Tibial artery (tissue), 4 donors: Measurements from ENCODE around the gene MRTO4.
"Not testable (repeated sequence)": the region's sequence is repeated elsewhere in the genome, so short reads cannot be mapped to it uniquely, and the experiment has no call there.

Experiments used
- DNase-seq, 2 donors: peaks; one replicate each; pipeline ENCODE4 v3.0.0-alpha.2; 2019
- H3K27ac ChIP-seq, 2 donors: fragments of 200-600 bp; sonication (generic) in 1 of 2; 1 replicate in 1 of 2; 2 replicates in 1 of 2; pipeline ENCODE4 v1.5.1; 2018 to 2019; ENCODE audit warnings: mild to moderate bottlenecking in 1 of 2
- H3K27me3 ChIP-seq, 2 donors: fragments of 200-600 bp; sonication (generic) in 1 of 2; one replicate each; pipeline versions ENCODE4 v1.5.1 to v1.6.0; 2016 to 2019
- H3K36me3 ChIP-seq, 3 donors: fragments of 200-600 bp; sonication (generic) in 2 of 3; one replicate each; pipeline ENCODE4 v1.5.1; 2016 to 2019; ENCODE audit warnings: mild to moderate bottlenecking in 2 of 3
- H3K4me1 ChIP-seq, 4 donors: fragments of 200-600 bp; sonication (generic) in 2 of 4; 1 replicate in 3 of 4; 2 replicates in 1 of 4; pipeline ENCODE4 v1.5.1; 2016 to 2019
- H3K4me3 ChIP-seq, 2 donors: fragments of 200-600 bp; sonication (generic) in 1 of 2; 1 replicate in 1 of 2; 2 replicates in 1 of 2; pipeline ENCODE4 v1.5.1; 2018 to 2019; ENCODE audit warnings: mild to moderate bottlenecking in 2 of 2
- H3K9me3 ChIP-seq, 3 donors: fragments of 200-600 bp; sonication (generic) in 1 of 3; one replicate each; pipeline ENCODE4 v1.5.1; 2016 to 2019
- intact Hi-C: fragments of 100-400 bp; cut with DNase I; formaldehyde crosslinking; loops from one replicate; pipeline ENCODE4 v1.15.0; 2023; ENCODE audit warnings: low total_unique reads
- TF ChIP-seq, protein P1 (sequence below), 2 experiments: fragments of 200-600 bp in 1 of 2; fragments of 450-650 bp in 1 of 2; IDR thresholded peaks; one replicate each; pipeline ENCODE4 v1.5.1; 2017 to 2019; ENCODE audit warnings: antibody characterized with exemption in 2 of 2, mild to moderate bottlenecking in 1 of 2, moderate library complexity in 1 of 2

The MRTO4 gene

DNA sequence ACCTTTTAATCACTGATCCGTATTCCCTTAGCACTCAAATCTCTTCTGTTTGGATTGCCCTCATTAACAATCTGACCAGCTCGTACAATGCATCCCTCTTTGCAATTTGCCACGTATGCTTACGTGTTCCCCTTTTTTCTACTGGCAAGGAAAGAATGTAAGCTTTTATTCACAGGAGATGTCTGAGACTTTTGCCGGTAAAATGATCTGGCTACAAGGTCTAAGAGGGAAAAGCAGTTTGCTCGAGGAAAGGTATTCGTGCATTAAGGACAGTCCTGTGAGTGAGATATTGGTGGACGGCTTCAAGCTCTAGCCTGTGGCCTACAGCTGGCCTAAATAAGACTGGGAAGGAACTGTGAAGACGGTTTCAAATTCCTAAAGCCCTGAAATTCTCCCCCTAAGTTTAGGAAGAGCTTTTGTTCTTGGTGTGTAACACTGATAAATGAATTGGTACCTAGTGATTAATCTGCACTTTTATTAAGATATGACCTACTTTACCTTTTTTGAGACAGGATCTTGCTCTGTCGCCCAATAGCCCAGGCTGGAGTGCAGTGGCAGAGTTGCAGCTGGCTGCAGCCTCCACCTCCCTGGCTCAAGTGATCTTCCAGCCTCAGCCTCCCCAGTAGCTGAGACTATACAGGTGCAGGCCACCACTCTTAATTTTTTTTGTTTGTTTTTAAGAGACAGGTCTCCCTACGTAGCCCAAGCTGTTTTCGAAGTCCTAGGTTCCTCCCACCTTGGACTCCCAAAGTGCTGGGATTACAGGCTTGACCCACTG, 40.6 kb upstream of the MRTO4 start:
- no peak for DNase-seq
- peaks cover 0 to 9% (median 3%) of the 10 kb centered on the region in 3 donors for H3K36me3 ChIP-seq
- intact Hi-C loops, result no loop called here
- H3K9me3 ChIP-seq, result no peaks in the 10 kb centered on the region
- TF ChIP-seq, protein P1, sequence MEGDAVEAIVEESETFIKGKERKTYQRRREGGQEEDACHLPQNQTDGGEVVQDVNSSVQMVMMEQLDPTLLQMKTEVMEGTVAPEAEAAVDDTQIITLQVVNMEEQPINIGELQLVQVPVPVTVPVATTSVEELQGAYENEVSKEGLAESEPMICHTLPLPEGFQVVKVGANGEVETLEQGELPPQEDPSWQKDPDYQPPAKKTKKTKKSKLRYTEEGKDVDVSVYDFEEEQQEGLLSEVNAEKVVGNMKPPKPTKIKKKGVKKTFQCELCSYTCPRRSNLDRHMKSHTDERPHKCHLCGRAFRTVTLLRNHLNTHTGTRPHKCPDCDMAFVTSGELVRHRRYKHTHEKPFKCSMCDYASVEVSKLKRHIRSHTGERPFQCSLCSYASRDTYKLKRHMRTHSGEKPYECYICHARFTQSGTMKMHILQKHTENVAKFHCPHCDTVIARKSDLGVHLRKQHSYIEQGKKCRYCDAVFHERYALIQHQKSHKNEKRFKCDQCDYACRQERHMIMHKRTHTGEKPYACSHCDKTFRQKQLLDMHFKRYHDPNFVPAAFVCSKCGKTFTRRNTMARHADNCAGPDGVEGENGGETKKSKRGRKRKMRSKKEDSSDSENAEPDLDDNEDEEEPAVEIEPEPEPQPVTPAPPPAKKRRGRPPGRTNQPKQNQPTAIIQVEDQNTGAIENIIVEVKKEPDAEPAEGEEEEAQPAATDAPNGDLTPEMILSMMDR (IDR thresholded peaks at IDR 0.05), result no peak
- no peaks in the 10 kb centered on the region for H3K27me3 ChIP-seq
- H3K4me3 ChIP-seq, result peak overlapping the region; percentile 95 to 97
- H3K27ac ChIP-seq, result peak overlapping the region; percentile 95 to 97
- H3K4me1 ChIP-seq, result peaks cover 0 to 45% (median 32%) of the 10 kb centered on the region in 4 donors

DNA sequence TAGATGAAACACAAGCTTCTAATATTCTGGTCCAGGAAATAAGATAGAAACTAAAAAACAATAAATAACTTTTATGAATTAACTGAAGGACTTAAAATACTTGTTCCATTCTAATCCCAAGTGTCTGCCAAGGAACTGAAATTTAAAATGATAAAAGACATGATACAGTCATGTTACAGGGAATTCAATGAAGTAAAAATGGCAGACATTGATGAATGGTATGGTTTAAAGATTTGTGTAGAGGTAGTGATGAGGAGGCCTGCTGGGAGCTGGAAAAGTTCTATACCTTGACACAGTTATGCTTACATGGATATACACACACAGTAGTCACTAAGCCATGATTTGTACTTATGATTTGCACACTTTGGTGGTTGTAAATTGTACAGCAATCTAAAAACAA, 39.4 kb upstream of the MRTO4 start:
- TF ChIP-seq, protein P1 (IDR thresholded peaks at IDR 0.05), result no peak
- Histone ChIP-seq H3K9me3 (no peaks in the 10 kb centered on the region), H3K27me3 (no peaks in the 10 kb centered on the region), H3K4me1 (peaks cover 0 to 38% (median 26%) of the 10 kb centered on the region in 4 donors), H3K27ac (no peak overlapping the region), H3K36me3 (peaks cover 0 to 9% (median 9%) of the 10 kb centered on the region in 3 donors), H3K4me3 (no peak overlapping the region)
- intact Hi-C loops, result no loop called here
- no peak for DNase-seq

DNA sequence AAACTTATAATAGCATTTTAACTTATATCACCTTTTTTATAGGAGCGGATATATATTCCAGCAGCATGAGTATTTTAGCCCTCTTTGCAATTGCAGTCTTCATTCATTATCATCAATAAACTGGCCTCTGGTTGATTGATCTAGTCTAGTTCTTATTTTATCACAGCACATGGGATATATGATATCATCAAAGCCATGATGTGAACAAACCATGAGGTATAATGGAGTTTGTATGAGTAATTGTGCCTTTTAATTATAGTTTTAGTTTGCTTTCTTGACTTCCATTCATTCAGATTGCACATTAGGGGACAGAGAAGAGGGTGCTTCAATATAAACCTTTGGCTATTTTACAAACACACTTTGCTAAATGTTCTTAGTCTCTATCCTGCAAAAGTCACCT, 38.0 kb upstream of the MRTO4 start:
- no peak for DNase-seq
- Histone ChIP-seq H3K27me3 (no peaks in the 10 kb centered on the region), H3K4me3 (no peak overlapping the region), H3K27ac (no peak overlapping the region), H3K4me1 (peaks cover 0 to 24% (median 16%) of the 10 kb centered on the region in 4 donors), H3K9me3 (no peaks in the 10 kb centered on the region), H3K36me3 (peaks cover 2 to 22% (median 13%) of the 10 kb centered on the region in 3 donors)
- intact Hi-C loops, result no loop called here
- TF ChIP-seq, protein P1 (IDR thresholded peaks at IDR 0.05), result no peak

DNA sequence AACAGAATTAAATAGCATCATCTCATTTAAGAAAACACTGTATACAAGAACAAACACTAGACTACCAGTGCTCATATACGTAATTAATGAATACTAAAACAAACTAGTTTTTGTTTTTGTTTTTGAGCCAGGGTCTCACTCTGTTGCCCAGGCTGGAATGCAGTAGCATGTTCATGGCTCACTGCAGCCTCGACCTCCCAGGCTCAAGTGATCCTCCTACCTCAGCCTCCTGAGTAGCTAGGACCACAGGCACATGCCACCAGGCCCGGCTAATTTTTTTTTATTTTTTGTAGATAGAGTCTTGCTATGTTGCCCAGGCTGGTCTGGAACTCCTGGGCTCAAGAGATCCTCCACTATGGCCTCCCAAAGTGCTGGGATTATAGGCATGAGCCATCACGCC, 35.0 kb upstream of the MRTO4 start:
- intact Hi-C loops, result not testable (repeated sequence)

DNA sequence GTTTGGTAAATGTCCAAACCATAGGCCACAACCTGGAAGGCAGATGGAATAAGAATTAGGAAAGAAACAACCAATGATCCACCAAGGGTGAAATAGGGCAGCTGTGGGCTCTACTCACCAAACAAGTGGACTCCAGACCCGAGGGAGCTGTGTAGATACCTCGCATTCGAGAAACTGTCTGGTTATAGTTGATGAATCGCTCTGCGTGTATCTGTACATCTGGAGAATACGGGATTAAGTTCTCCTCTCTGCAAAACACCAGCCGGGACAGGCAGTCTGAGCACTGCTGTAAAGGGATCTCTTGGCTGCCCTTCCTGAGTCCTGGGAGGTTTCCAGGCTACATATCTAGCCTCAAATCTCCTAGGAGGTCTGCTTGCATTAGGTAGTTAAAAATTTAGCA, 32.2 kb upstream of the MRTO4 start:
- Histone ChIP-seq H3K9me3 (no peaks in the 10 kb centered on the region), H3K27ac (no peak overlapping the region), H3K4me1 (no peaks in the 10 kb centered on the region), H3K27me3 (no peaks in the 10 kb centered on the region), H3K4me3 (no peak overlapping the region), H3K36me3 (peaks cover 35 to 78% (median 59%) of the 10 kb centered on the region in 3 donors)
- DNase-seq, result peak in 1 of 2 donors; percentile 19
- intact Hi-C loops, result no loop called here
- TF ChIP-seq, protein P1 (IDR thresholded peaks at IDR 0.05), result no peak

More for the DNA sequence above, 35.0 kb upstream of the MRTO4 start:
- Histone ChIP-seq H3K4me1 (peaks cover 0 to 11% (median 4%) of the 10 kb centered on the region in 4 donors), H3K36me3 (peaks cover 24 to 52% (median 42%) of the 10 kb centered on the region in 3 donors)
- H3K9me3 ChIP-seq, H3K27ac ChIP-seq, H3K4me3 ChIP-seq, H3K27me3 ChIP-seq, DNase-seq: not testable (repeated sequence)

DNA sequence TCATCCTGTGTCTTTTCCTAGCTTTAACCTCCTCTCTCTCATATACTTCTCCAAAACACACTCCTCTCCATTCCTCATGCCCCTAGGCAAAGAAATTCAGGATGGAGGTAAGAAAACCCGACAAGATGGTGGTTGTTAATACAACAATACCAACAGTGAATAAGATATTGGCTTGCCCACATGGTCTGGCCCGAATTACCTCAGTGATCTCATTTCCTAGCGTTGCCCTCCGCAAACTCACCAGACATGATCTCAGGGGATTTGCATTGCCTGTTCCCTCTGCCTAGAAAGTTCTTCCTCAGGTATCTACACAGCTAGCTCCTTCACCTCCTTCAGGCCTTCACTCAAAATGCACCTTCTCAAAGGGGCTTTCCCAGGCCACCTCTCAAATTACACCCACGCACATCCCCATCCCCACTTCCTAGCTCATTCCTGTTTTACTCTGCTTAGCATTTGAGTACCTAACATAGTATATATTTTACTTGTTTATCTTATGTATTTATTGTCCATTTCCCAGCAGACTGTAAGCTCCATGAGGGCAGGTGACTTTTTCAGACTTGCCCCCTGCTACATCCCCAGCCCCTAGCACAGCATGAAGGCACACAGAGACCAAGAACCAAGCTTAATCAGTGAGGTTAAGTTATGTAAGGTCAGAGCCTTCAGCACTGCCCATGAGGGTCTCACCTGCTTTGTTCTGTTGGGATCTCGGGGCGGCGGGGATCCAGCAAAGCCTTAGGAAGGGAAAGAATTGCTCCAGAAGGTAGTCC, 31.3 kb upstream of the MRTO4 start:
- DNase-seq, result peak in 1 of 2 donors; percentile 24
- Histone ChIP-seq H3K27me3 (no peaks in the 10 kb centered on the region), H3K27ac (no peak overlapping the region), H3K36me3 (peaks cover 35 to 86% (median 67%) of the 10 kb centered on the region in 3 donors), H3K4me3 (no peak overlapping the region), H3K9me3 (no peaks in the 10 kb centered on the region), H3K4me1 (no peaks in the 10 kb centered on the region)
- TF ChIP-seq, protein P1 (IDR thresholded peaks at IDR 0.05), result no peak
- intact Hi-C loops, result no loop called here
